SK-N-SH (cell line): Measurements from ENCODE around the gene CCDC127. TPM values are rescaled to one million over a fixed set of nuclear protein-coding genes. Genes with fewer than 3 reads are reported as not detected.

Experiments
- CTCF ChIA-PET: fragments of 300-600, 350-600 bp; formaldehyde crosslinking; extraction: SDS; loops from one replicate; lab custom pipeline; 2021; lab: Yijun Ruan, JAX
- POLR2A ChIA-PET: fragments of 350-600 bp; sonication (Branson Sonifier 250); formaldehyde crosslinking; extraction: SDS; loops from one replicate; lab custom pipeline; 2020; ENCODE audit warnings: antibody characterized with exemption, inconsistent platforms; lab: Yijun Ruan, JAX
- DNase-seq: peaks from one replicate; pipeline ENCODE4 v3.0.0; 2012
- H2AFZ ChIP-seq: fragments of 200-600 bp; sonication (generic); 2 replicates; pipeline ENCODE4 v1.8.1; 2016; ENCODE audit warnings: antibody characterized with exemption, mild to moderate bottlenecking, low read depth
- H3F3A ChIP-seq: fragments of 200-600 bp; sonication (generic); replicated peaks from 2 replicates; pipeline ENCODE3; 2016; ENCODE audit warnings: antibody characterized with exemption, mild to moderate bottlenecking; ENCODE audit not compliant: insufficient read depth
- H3K27ac ChIP-seq, 2 experiments: fragments of 200-500 bp in 1 of 2; fragments of 200-600 bp in 1 of 2; sonication (Bioruptor generic) in 1 of 2; sonication (generic), shearing (Covaris generic) in 1 of 2; 2 replicates each; pipeline versions ENCODE4 v1.5.1 to v1.6.1; 2014 to 2016; ENCODE audit warnings: low read depth in 2 of 2, inconsistent platforms in 1 of 2, low read length in 1 of 2, mild to moderate bottlenecking in 1 of 2, mixed read lengths in 1 of 2
- H3K27me3 ChIP-seq: fragments of 200-600 bp; sonication (generic), shearing (Covaris generic); 2 replicates; pipeline ENCODE4 v1.6.1; 2016; ENCODE audit warnings: mixed run types; ENCODE audit not compliant: insufficient read depth
- H3K36me3 ChIP-seq, 2 experiments: fragments of 200-500 bp in 1 of 2; fragments of 200-600 bp in 1 of 2; sonication (Bioruptor generic) in 1 of 2; sonication (generic) in 1 of 2; replicated peaks in 1 of 2; 2 replicates each; pipeline versions ENCODE3 to v1.5.1; 2014 to 2016; ENCODE audit warnings: low read length in 1 of 2, mild to moderate bottlenecking in 1 of 2; ENCODE audit not compliant: insufficient read depth in 2 of 2, control insufficient read depth in 1 of 2
- H3K4me1 ChIP-seq, 2 experiments: fragments of 200-500 bp in 1 of 2; fragments of 200-600 bp in 1 of 2; sonication (Bioruptor generic) in 1 of 2; sonication (generic), shearing (Covaris generic) in 1 of 2; 2 replicates each; pipeline versions ENCODE4 v1.5.1 to v1.6.1; 2014 to 2016; ENCODE audit warnings: low read depth in 1 of 2, low read length in 1 of 2, mixed run types in 1 of 2; ENCODE audit not compliant: insufficient read depth in 2 of 2, control insufficient read depth in 1 of 2
- H3K4me2 ChIP-seq: fragments of 200-600 bp; sonication (generic), shearing (Covaris generic); 2 replicates; pipeline ENCODE4 v1.6.1; 2017; ENCODE audit warnings: mixed run types
- H3K4me3 ChIP-seq, 2 experiments: fragments of 200-500 bp in 1 of 2; fragments of 200-600 bp in 1 of 2; sonication (Bioruptor generic) in 1 of 2; sonication (generic), shearing (Covaris generic) in 1 of 2; 2 replicates each; pipeline versions ENCODE4 v1.5.1 to v1.8.1; 2014 to 2016; ENCODE audit warnings: low read depth in 2 of 2, inconsistent platforms in 1 of 2, low read length in 1 of 2, mild to moderate bottlenecking in 1 of 2, mixed read lengths in 1 of 2, moderate library complexity in 1 of 2
- H3K79me2 ChIP-seq: fragments of 200-600 bp; sonication (generic); 2 replicates; pipeline ENCODE4 v1.8.1; 2017; ENCODE audit warnings: mild to moderate bottlenecking; ENCODE audit not compliant: insufficient read depth
- H3K9ac ChIP-seq: fragments of 200-600 bp; sonication (generic); 2 replicates; pipeline ENCODE4 v1.6.1; 2017; ENCODE audit warnings: mixed run types
- H3K9me2 ChIP-seq: fragments of 200-600 bp; sonication (generic); 2 replicates; pipeline ENCODE4 v1.6.1; 2017; ENCODE audit warnings: mixed run types
- H3K9me3 ChIP-seq: fragments of 200-600 bp; sonication (generic); 2 replicates; pipeline ENCODE4 v1.6.1; 2017; ENCODE audit warnings: mixed run types, mild to moderate bottlenecking, moderate library complexity
- H4K20me1 ChIP-seq: fragments of 200-600 bp; sonication (generic); 2 replicates; pipeline ENCODE4 v1.6.1; 2017; ENCODE audit warnings: mild to moderate bottlenecking, mixed run types; ENCODE audit not compliant: insufficient read depth
- CHD2 ChIP-seq: fragments of 150-350 bp; IDR thresholded peaks from 2 replicates; pipeline ENCODE4 v1.6.1; 2018; ENCODE audit warnings: low read length; ENCODE audit not compliant: partially characterized antibody
- CTCF ChIP-seq: fragments of 200-600 bp; sonication (generic); IDR thresholded peaks from 2 replicates; pipeline ENCODE4 v1.6.1; 2017; ENCODE audit warnings: antibody characterized with exemption, mild to moderate bottlenecking, moderate library complexity
- ELF1 ChIP-seq: IDR thresholded peaks from 2 replicates; pipeline ENCODE4 v1.4.0; 2012
- EP300 ChIP-seq, 2 experiments: IDR thresholded peaks; 2 replicates each; pipeline versions ENCODE4 v1.4.0 to v1.6.1; 2012; ENCODE audit warnings: borderline replicate concordance in 1 of 2, low read depth in 1 of 2, low read length in 1 of 2
- EZH2phosphoT487 ChIP-seq: fragments of 200-600 bp; sonication (generic); IDR thresholded peaks from 2 replicates; pipeline ENCODE4 v1.6.1; 2017; ENCODE audit warnings: low read depth, mixed run types, mild to moderate bottlenecking, antibody characterized with exemption, moderate library complexity, borderline replicate concordance
- FOSL2 ChIP-seq: IDR thresholded peaks from 2 replicates; pipeline ENCODE4 v1.4.0; 2012; ENCODE audit warnings: low read depth, mild to moderate bottlenecking, moderate library complexity, borderline replicate concordance
- JUND ChIP-seq: IDR thresholded peaks from 2 replicates; pipeline ENCODE4 v1.4.0; 2012
- MXI1 ChIP-seq: IDR thresholded peaks from 2 replicates; pipeline ENCODE4 v1.6.1; 2012; ENCODE audit warnings: mild to moderate bottlenecking, low read depth, low read length, improper control_type of control experiment
- POLR2AphosphoS5 ChIP-seq: IDR thresholded peaks from 2 replicates; pipeline ENCODE4 v1.6.1; 2012; ENCODE audit warnings: low read depth, low read length
- RFX5 ChIP-seq: IDR thresholded peaks from 2 replicates; pipeline ENCODE4 v1.6.1; 2012; ENCODE audit warnings: mild to moderate bottlenecking, improper control_type of control experiment, low read length
- SMC3 ChIP-seq: IDR thresholded peaks from 2 replicates; pipeline ENCODE4 v1.6.1; 2012; ENCODE audit warnings: low read depth, low read length, improper control_type of control experiment
- TCF12 ChIP-seq: IDR thresholded peaks from 2 replicates; pipeline ENCODE4 v1.4.0; 2012
- USF2 ChIP-seq: fragments of 150-350 bp; IDR thresholded peaks from 2 replicates; pipeline ENCODE4 v1.6.1; 2017; ENCODE audit warnings: antibody characterized with exemption, low read length, low read depth, borderline replicate concordance
- YY1 ChIP-seq: IDR thresholded peaks from 2 replicates; pipeline ENCODE4 v1.4.0; 2012; ENCODE audit warnings: low read depth, mild to moderate bottlenecking
- WGBS: methylation state at CpG from one replicate; pipeline ENCODE4 v1.1.6; 2017; ENCODE audit warnings: low lambda C conversion rate; 5-methylcytosine and 5-hydroxymethylcytosine counted together
- polyA plus RNA-seq, 3 experiments: library from polyadenylated mRNA; depleted of rRNA; stranded (reverse); fragments of >200 nt; gene quantifications; 2 replicates each; pipeline ENCODE4 v1.2.3, GENCODE V29; 2012
- TF ChIP-seq, protein P1 (sequence below): IDR thresholded peaks from 2 replicates; pipeline ENCODE4 v1.4.0; 2012; ENCODE audit warnings: low read depth, borderline replicate concordance
- TF ChIP-seq, protein P2 (sequence below): fragments of 150-350 bp; IDR thresholded peaks from 2 replicates; pipeline ENCODE4 v1.6.1; 2016; ENCODE audit warnings: mild to moderate bottlenecking, low read depth, low read length
- TF ChIP-seq, protein P3 (sequence below): IDR thresholded peaks from 2 replicates; pipeline ENCODE4 v1.4.0; 2012; ENCODE audit warnings: low read depth

CCDC127 gene
- polyA plus RNA-seq, 1 of the 3 experiments (the other 2 are of a cell fraction): 3.9 TPM

- Histone ChIP-seq H2AFZ (no peak overlapping the region), H3K4me2 (no peak overlapping the region), H3K27me3 (no peaks in the 10 kb centered on the region), H3K9me2 (no peaks in the 10 kb centered on the region), H3F3A (no peaks in the 10 kb centered on the region), H3K9ac (no peak overlapping the region), H4K20me1 (no peaks in the 10 kb centered on the region), H3K4me3 (no peak overlapping the region), H3K27ac (no peak overlapping the region), H3K9me3 (no peaks in the 10 kb centered on the region), H3K79me2 (no peaks in the 10 kb centered on the region), H3K4me1 (peaks cover 0 to 18% of the 10 kb centered on the region in 2 experiments; a peak in 1 of 4 replicates), H3K36me3 (no peaks in the 10 kb centered on the region)
- TF ChIP-seq CTCF (no peak), TCF12 (no peak), EP300 (IDR thresholded peaks at IDR 0.05; ENCODE audit: borderline replicate concordance in 1 of 2, low read depth in 1 of 2, low read length in 1 of 2) (no peak), RFX5 (no peak), MXI1 (no peak)
- TF ChIP-seq, protein P1, sequence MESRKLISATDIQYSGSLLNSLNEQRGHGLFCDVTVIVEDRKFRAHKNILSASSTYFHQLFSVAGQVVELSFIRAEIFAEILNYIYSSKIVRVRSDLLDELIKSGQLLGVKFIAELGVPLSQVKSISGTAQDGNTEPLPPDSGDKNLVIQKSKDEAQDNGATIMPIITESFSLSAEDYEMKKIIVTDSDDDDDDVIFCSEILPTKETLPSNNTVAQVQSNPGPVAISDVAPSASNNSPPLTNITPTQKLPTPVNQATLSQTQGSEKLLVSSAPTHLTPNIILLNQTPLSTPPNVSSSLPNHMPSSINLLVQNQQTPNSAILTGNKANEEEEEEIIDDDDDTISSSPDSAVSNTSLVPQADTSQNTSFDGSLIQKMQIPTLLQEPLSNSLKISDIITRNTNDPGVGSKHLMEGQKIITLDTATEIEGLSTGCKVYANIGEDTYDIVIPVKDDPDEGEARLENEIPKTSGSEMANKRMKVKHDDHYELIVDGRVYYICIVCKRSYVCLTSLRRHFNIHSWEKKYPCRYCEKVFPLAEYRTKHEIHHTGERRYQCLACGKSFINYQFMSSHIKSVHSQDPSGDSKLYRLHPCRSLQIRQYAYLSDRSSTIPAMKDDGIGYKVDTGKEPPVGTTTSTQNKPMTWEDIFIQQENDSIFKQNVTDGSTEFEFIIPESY: no peak
- TF ChIP-seq, protein P2, sequence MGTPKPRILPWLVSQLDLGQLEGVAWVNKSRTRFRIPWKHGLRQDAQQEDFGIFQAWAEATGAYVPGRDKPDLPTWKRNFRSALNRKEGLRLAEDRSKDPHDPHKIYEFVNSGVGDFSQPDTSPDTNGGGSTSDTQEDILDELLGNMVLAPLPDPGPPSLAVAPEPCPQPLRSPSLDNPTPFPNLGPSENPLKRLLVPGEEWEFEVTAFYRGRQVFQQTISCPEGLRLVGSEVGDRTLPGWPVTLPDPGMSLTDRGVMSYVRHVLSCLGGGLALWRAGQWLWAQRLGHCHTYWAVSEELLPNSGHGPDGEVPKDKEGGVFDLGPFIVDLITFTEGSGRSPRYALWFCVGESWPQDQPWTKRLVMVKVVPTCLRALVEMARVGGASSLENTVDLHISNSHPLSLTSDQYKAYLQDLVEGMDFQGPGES: no peak
- POLR2A ChIA-PET: no interaction called here
- 71% methylated on average over 7 of the region's 37 CpGs for WGBS
- DNase-seq: no peak
- CTCF ChIA-PET: no interaction called here
Observed at GRCh38 chr5:170971-171800, 46.8 kb downstream of the CCDC127 start.

DNA sequence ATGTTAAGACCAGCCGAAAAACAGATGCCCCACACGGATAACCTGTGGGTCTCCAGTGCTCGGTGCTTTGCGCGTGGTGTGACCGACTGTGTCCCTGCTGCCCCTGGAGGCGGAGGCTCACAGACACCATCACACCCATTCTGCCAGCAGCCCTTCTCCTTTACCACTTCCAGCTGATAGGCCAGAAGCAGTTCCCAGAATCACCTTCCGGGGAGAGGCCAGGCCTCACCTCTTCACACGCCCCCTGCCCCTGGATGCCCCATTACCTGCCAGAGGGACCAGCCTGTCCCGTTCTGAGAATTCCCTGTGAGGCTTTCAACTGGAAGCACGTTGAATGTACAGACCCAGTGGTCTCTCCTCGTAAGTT is 48.2 kb downstream of the CCDC127 start:
- TF ChIP-seq JUND (no peak), EZH2phosphoT487 (no peak), USF2 (no peak), ELF1 (no peak), POLR2AphosphoS5 (no peak), YY1 (no peak), TCF12 (no peak), FOSL2 (no peak), MXI1 (no peak), SMC3 (no peak), CHD2 (no peak)
- TF ChIP-seq, protein P3, sequence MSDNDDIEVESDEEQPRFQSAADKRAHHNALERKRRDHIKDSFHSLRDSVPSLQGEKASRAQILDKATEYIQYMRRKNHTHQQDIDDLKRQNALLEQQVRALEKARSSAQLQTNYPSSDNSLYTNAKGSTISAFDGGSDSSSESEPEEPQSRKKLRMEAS: no peak
- TF ChIP-seq, protein P2: no peak
- no peaks in the 10 kb centered on the region for H4K20me1 ChIP-seq
- no peak overlapping the region for H3K27ac ChIP-seq
- no peaks in the 10 kb centered on the region for H3F3A ChIP-seq
- H3K4me2 ChIP-seq: no peak overlapping the region
- CTCF ChIA-PET: interaction anchor here (1.1 kb wide), 1 partner anchor 19 kb away, joined by 4 read pairs; no protein-coding TSS in a partner anchor
- no peaks in the 10 kb centered on the region for H3K9me3 ChIP-seq
- H2AFZ ChIP-seq: no peak overlapping the region
- POLR2A ChIA-PET: no interaction called here
- no peaks in the 10 kb centered on the region for H3K9me2 ChIP-seq
- H3K4me1 ChIP-seq: peaks cover 0 to 15% of the 10 kb centered on the region in 2 experiments; a peak in 1 of 4 replicates
- H3K36me3 ChIP-seq: no peaks in the 10 kb centered on the region
- no peak for DNase-seq
- no peak overlapping the region for H3K9ac ChIP-seq
- 81% methylated on average over 5 of the region's 12 CpGs for WGBS
- no peaks in the 10 kb centered on the region for H3K79me2 ChIP-seq
- no peaks in the 10 kb centered on the region for H3K27me3 ChIP-seq
- H3K4me3 ChIP-seq: no peak overlapping the region
